Astrocyte of the spinal cord (primary cell): ENCODE results near the gene SLC22A31.
A peak's percentile ranks its signal among the peaks of the same experiment; 100 is the strongest.

Experiments
- DNase-seq: peaks from one replicate; pipeline ENCODE4 v3.0.0; 2011; ENCODE audit warnings: low read depth, low spot score
- H3K4me3 ChIP-seq: 2 replicates; pipeline ENCODE4 v1.5.1; 2011; ENCODE audit warnings: low read depth, mild to moderate bottlenecking, low read length, moderate library complexity
- in situ Hi-C: cut with HindIII; loops from 2 replicates; pipeline ENCODE4 v1.10.0; 2017; ENCODE audit warnings: low sequenced_read_pairs
- TF ChIP-seq, protein P1 (sequence below): IDR thresholded peaks from 2 replicates; pipeline ENCODE4 v1.5.1; 2012; ENCODE audit warnings: low read depth, mild to moderate bottlenecking, low read length, inconsistent platforms

Gene SLC22A31

DNA sequence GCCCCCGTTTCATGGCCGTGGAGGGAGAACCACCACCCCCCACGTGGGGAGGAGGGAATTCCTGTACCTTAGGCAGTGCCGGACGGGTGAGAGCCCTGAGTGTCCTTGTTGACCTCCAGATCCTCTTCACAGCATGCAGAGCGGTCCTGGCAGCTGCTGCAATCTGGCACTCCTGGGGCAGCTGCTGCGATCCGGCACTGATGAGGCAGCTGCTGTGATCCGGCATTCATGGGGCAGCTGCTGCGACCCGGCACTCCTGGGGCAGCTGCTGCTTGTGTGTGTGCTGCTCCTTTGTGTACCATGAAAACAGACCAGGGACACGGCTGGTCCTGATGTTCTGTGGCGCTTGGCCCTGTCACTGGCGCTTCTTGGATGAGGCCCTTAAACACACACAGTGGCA, 29.9 kb upstream of the SLC22A31 start:
- TF ChIP-seq, protein P1, sequence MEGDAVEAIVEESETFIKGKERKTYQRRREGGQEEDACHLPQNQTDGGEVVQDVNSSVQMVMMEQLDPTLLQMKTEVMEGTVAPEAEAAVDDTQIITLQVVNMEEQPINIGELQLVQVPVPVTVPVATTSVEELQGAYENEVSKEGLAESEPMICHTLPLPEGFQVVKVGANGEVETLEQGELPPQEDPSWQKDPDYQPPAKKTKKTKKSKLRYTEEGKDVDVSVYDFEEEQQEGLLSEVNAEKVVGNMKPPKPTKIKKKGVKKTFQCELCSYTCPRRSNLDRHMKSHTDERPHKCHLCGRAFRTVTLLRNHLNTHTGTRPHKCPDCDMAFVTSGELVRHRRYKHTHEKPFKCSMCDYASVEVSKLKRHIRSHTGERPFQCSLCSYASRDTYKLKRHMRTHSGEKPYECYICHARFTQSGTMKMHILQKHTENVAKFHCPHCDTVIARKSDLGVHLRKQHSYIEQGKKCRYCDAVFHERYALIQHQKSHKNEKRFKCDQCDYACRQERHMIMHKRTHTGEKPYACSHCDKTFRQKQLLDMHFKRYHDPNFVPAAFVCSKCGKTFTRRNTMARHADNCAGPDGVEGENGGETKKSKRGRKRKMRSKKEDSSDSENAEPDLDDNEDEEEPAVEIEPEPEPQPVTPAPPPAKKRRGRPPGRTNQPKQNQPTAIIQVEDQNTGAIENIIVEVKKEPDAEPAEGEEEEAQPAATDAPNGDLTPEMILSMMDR = no peak
- DNase-seq = no peak
- no peak overlapping the region for H3K4me3 ChIP-seq
- in situ Hi-C loops = no loop called here

DNA sequence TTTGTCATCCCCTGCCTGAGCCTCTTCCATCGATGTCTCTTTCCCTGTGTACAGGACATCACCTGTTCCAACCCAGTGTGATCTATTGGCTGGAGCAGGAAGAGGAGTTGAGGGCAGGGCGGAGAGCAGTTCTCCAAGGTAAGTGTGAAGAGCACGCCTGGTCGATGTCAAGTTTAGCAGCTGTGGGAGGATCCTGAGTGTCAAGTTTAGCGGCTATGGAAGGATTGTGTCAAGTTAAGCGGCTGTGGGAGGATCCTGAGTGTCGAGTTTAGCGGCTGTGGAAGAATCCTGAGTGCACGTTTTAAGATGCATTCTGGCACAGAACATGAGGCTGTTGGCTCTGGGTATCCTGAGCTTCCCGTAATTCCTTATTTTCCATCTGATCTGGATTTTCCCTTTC, 24.3 kb upstream of the SLC22A31 start:
- no peak overlapping the region for H3K4me3 ChIP-seq
- in situ Hi-C loops = no loop called here
- no peak for DNase-seq
- TF ChIP-seq, protein P1 = no peak

DNA sequence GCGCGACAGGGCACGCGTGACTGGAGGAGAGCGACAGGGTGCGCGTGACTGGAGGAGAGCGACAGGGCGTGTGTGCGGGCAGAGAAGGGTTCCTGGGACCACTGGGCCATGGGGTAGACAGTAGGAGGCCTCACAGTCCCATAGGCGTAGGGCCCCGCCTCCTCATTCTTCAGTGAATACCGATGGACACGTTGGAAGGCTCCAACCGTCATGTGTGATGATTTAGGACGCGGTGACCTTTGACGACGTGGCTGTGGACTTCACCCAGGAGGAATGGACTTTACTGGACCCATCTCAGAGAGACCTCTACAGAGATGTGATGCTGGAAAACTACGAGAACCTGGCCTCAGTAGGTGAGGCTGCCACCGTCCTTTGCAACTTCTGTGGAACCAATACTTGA, 22.6 kb upstream of the SLC22A31 start:
- in situ Hi-C loops = no loop called here
- TF ChIP-seq, protein P1 = no peak
- no peak overlapping the region for H3K4me3 ChIP-seq

DNA sequence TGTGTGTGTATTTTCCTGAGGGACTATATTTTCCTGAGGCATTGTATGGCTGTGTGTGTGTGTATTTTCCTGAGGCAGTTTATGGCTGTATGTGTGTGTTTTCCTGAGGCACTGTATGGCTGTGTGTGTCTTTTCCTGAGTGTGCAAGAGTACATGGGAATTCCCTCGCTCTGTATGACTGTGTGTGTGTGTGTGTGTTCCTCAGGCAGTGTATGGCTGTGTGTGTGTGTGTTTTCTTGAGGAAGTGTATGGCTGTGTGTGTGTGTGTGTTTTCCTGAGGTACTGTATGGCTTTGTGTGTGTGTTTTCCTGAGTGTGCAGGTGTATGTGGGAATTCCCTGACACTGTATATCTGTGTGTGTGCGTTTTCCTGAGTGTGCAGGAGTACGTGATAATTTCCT, 21.3 kb upstream of the SLC22A31 start:
- no peak for DNase-seq
- H3K4me3 ChIP-seq = no peak overlapping the region
- TF ChIP-seq, protein P1 = no peak
- in situ Hi-C loops = no loop called here

More for the DNA sequence above, 22.6 kb upstream of the SLC22A31 start:
- DNase-seq = no peak

DNA sequence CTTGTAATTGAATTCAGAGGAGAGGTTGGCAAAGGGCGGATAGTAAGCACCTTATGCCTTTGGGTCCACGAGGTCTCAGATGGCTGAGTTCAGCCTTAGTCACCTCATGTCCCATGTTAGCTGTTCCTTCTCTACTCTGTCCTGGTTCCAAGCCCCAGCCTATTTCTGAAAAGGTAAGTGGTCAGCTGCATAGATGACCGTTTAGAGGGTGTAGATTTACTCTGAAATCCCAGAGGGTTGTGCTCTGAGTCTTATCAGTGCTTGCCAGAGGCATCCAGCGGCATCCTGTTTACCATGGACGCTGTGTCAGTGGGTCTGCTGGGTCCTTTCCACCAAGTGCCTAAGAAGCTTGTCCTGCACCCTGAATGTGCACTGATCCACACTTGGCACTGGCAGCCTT, 19.0 kb upstream of the SLC22A31 start:
- TF ChIP-seq, protein P1 = no peak
- H3K4me3 ChIP-seq = no peak overlapping the region
- DNase-seq = no peak
- in situ Hi-C loops = no loop called here

DNA sequence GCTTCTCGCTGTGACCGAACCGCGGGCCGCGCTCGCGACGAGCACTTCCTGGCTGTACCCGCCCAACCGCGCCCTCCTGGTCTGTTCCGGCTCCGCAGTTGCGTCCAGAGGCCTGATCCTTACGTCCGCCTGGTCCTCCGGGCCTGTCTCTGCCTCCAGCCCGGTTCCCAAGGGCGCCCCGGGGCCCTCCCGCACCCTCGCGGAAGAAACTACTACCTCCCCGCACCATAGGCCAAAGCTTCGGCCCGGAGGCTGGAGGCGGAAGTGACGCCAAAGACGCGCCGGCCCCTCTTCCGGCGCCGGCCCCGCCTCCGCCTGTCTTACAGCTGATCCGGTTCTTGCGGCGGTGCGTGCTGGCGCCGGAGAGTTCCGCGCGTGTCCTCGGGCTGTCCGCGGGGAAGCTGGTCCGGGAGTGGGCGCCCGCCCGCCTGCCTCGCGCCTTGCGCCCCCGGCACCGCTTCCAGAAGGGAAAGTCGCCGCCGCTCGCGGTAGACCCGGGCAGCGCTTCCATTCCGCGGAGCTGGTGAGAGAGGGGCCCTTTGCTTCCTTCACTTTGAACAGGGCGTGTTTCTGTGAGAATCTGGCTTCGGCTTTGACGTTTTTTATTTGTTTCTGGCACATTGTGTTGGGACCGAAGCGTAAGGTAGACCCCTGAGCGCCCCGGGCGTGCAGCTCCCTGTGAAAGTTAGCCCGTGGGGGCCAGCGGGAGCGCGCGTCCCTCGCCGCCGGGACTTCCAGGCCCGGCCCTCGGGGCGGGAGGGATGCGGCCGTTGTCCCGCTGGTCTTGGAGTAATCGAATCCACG, 17.3 kb upstream of the SLC22A31 start, which contains the start of gene ZNF778:
ZNF778 (plus strand) TSS at position 316 of the 804 bp plus-strand sequence. CDS start 3,425 bp downstream, outside the sequence.
- in situ Hi-C loops = no loop called here
- DNase-seq = peak; percentile 83
- peak within 1 kb of the TSS; percentile 88 for H3K4me3 ChIP-seq
- TF ChIP-seq, protein P1 = no peak
